ENCODE results near the gene NFIL3.

The NFIL3 gene

DNA sequence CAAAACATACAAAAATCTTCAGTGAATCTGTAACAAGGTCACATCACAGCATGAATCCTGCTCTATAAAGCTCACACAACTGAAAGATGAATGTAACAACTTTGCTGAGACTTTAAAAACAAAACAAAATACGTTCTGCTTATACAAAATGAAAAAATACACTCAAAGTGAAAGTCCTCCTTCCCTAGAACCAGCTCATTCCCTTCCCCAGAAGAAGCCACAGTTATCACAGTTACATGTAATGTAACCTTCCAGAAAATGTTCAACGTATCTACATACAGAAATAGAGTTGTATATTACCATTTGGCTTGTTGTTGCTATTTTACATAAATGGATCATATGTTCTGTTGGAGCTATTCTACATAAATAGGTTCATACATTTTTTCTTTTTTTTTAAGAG lies 64.5 kb downstream of the NFIL3 start:
- Histone ChIP-seq H3K4me3 (no peak overlapping the region), H3K27ac (no peak overlapping the region)
- DNase-seq (ENCODE audit: low spot score) = no peak
- TF ChIP-seq, protein P1, sequence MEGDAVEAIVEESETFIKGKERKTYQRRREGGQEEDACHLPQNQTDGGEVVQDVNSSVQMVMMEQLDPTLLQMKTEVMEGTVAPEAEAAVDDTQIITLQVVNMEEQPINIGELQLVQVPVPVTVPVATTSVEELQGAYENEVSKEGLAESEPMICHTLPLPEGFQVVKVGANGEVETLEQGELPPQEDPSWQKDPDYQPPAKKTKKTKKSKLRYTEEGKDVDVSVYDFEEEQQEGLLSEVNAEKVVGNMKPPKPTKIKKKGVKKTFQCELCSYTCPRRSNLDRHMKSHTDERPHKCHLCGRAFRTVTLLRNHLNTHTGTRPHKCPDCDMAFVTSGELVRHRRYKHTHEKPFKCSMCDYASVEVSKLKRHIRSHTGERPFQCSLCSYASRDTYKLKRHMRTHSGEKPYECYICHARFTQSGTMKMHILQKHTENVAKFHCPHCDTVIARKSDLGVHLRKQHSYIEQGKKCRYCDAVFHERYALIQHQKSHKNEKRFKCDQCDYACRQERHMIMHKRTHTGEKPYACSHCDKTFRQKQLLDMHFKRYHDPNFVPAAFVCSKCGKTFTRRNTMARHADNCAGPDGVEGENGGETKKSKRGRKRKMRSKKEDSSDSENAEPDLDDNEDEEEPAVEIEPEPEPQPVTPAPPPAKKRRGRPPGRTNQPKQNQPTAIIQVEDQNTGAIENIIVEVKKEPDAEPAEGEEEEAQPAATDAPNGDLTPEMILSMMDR (IDR thresholded peaks at IDR 0.05) = no peak
